Endodermal cell (in vitro differentiated cells): ENCODE measurements around the gene PHF2. TPM values are rescaled to one million over a fixed set of nuclear protein-coding genes. Genes with fewer than 3 reads are reported as not detected.

ENCODE experiments used
- DNase-seq: peaks from one replicate; pipeline ENCODE4 v3.0.0-alpha.2; 2017
- H3K27ac ChIP-seq: 2 replicates; pipeline ENCODE4 v1.5.1; 2013; ENCODE audit warnings: mild to moderate bottlenecking, low read depth, low read length, moderate library complexity
- H3K27me3 ChIP-seq: 2 replicates; pipeline ENCODE4 v1.6.1; 2013; ENCODE audit warnings: mild to moderate bottlenecking, low read length, moderate library complexity; ENCODE audit not compliant: insufficient read depth, control insufficient read depth, poor library complexity, severe bottlenecking
- H3K36me3 ChIP-seq: 2 replicates; pipeline ENCODE4 v1.7.0; 2013; ENCODE audit warnings: mild to moderate bottlenecking, low read length, moderate library complexity; ENCODE audit not compliant: control insufficient read depth, insufficient read depth
- H3K4me1 ChIP-seq: one replicate; pipeline ENCODE4 v1.7.0; 2013; ENCODE audit warnings: low read length; ENCODE audit not compliant: control insufficient read depth, insufficient read depth
- H3K4me3 ChIP-seq: 2 replicates; pipeline ENCODE4 v1.5.1; 2013; ENCODE audit warnings: mild to moderate bottlenecking, low read length, moderate library complexity
- H3K9ac ChIP-seq: 2 replicates; pipeline ENCODE4 v1.6.1; 2013; ENCODE audit warnings: mild to moderate bottlenecking, low read length, moderate library complexity; ENCODE audit not compliant: poor library complexity, severe bottlenecking; ENCODE audit errors: extremely low read depth
- H3K9me3 ChIP-seq: 2 replicates; pipeline ENCODE4 v1.6.1; 2013; ENCODE audit warnings: mild to moderate bottlenecking, low read length, moderate library complexity; ENCODE audit not compliant: control insufficient read depth
- H3K27ac Mint-ChIP-seq: 2 replicates; pipeline ENCODE4 v1.8.0; 2020; ENCODE audit warnings: mixed read lengths
- H3K27me3 Mint-ChIP-seq: 2 replicates; pipeline ENCODE4 v1.8.0; 2021; ENCODE audit warnings: mild to moderate bottlenecking, mixed read lengths; ENCODE audit not compliant: insufficient read depth
- H3K36me3 Mint-ChIP-seq: 2 replicates; pipeline ENCODE4 v1.8.0; 2020; ENCODE audit warnings: low read depth, mixed read lengths
- H3K4me1 Mint-ChIP-seq: 2 replicates; pipeline ENCODE4 v1.8.0; 2020; ENCODE audit warnings: mixed read lengths
- H3K4me3 Mint-ChIP-seq: 2 replicates; pipeline ENCODE4 v1.8.0; 2020; ENCODE audit warnings: mild to moderate bottlenecking, moderate library complexity, mixed read lengths
- H3K9me3 Mint-ChIP-seq: 2 replicates; pipeline ENCODE4 v1.8.0; 2020; ENCODE audit warnings: mild to moderate bottlenecking, mixed read lengths
- WGBS, 2 experiments: methylation state at CpG; one replicate each; pipeline versions ENCODE4 v1.1.5 to v1.1.7; 2013; ENCODE audit warnings: missing lambda C conversion rate in 2 of 2, mixed read lengths in 1 of 2; ENCODE audit not compliant: insufficient coverage in 1 of 2, insufficient read length in 1 of 2; 5-methylcytosine and 5-hydroxymethylcytosine counted together
- total RNA-seq, 2 donors: library from RNA; stranded (reverse); fragmentation: NEBNext Ultra II Directional in 1 of 2; extraction: Animal tissue kit (Norgen Biotek cat#: 25700) in 1 of 2; gene quantifications; 2 replicates in 1 of 2; 3 replicates in 1 of 2; pipeline ENCODE4 v1.2.1, GENCODE V29; 2021
- TF ChIP-seq, protein P1 (sequence below): fragments of 200-600 bp; sonication (generic); conservative IDR thresholded peaks from 2 replicates; pipeline ENCODE4 v1.5.0; 2021; ENCODE audit warnings: antibody characterized with exemption, mild to moderate bottlenecking

Gene PHF2
- total RNA-seq, 2 donors from 2014 or later: 17.1 to 20.2 TPM

DNA sequence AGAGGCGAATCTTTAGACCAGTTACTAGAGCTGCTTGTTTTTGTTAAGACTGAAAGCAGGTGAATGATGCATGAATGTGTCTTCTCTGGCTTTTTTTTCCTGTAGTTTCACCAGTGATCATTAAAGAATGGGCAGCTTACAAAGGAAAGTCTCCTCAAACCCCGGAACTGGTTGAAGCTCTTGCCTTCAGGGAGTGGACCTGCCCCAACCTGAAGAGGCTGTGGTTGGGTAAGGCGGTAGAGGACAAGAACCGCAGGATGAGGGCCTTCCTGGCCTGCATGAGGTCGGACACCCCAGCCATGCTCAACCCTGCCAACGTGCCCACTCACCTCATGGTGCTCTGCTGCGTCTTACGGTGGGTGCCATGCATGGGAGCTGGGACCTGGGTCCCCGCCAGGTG, 33.3 kb upstream of the PHF2 start:
- H3K9me3 ChIP-seq: no peaks in the 10 kb centered on the region
- H3K9ac ChIP-seq: no peak overlapping the region
- H3K27me3 Mint-ChIP-seq: no peaks in the 10 kb centered on the region
- H3K27ac ChIP-seq: no peak overlapping the region
- H3K36me3 Mint-ChIP-seq: peaks cover 45% of the 10 kb centered on the region
- WGBS, 2 experiments: 96 to 100% methylated on average over 3 to 9 of the region's 9 CpGs
- H3K27me3 ChIP-seq: no peaks in the 10 kb centered on the region
- H3K4me1 ChIP-seq: no peaks in the 10 kb centered on the region
- peaks cover 78% of the 10 kb centered on the region for H3K36me3 ChIP-seq
- H3K4me1 Mint-ChIP-seq: no peaks in the 10 kb centered on the region
- no peak overlapping the region for H3K4me3 Mint-ChIP-seq
- H3K4me3 ChIP-seq: no peak overlapping the region
- H3K9me3 Mint-ChIP-seq: no peaks in the 10 kb centered on the region
- TF ChIP-seq, protein P1, sequence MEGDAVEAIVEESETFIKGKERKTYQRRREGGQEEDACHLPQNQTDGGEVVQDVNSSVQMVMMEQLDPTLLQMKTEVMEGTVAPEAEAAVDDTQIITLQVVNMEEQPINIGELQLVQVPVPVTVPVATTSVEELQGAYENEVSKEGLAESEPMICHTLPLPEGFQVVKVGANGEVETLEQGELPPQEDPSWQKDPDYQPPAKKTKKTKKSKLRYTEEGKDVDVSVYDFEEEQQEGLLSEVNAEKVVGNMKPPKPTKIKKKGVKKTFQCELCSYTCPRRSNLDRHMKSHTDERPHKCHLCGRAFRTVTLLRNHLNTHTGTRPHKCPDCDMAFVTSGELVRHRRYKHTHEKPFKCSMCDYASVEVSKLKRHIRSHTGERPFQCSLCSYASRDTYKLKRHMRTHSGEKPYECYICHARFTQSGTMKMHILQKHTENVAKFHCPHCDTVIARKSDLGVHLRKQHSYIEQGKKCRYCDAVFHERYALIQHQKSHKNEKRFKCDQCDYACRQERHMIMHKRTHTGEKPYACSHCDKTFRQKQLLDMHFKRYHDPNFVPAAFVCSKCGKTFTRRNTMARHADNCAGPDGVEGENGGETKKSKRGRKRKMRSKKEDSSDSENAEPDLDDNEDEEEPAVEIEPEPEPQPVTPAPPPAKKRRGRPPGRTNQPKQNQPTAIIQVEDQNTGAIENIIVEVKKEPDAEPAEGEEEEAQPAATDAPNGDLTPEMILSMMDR: no peak
- no peak for DNase-seq
- no peak overlapping the region for H3K27ac Mint-ChIP-seq

GRCh38 chr9:93546356-93546755, 30.0 kb upstream of the PHF2 start:
- no peak overlapping the region for H3K4me3 Mint-ChIP-seq
- WGBS, 2 experiments: 89 to 94% methylated on average over 8 to 11 of the region's 11 CpGs
- no peak for DNase-seq
- H3K9me3 ChIP-seq: no peaks in the 10 kb centered on the region
- no peaks in the 10 kb centered on the region for H3K4me1 ChIP-seq
- H3K36me3 Mint-ChIP-seq: peaks cover 39% of the 10 kb centered on the region
- no peaks in the 10 kb centered on the region for H3K27me3 Mint-ChIP-seq
- H3K27ac Mint-ChIP-seq: no peak overlapping the region
- H3K27ac ChIP-seq: no peak overlapping the region
- H3K9ac ChIP-seq: no peak overlapping the region
- H3K36me3 ChIP-seq: peaks cover 77% of the 10 kb centered on the region
- no peaks in the 10 kb centered on the region for H3K4me1 Mint-ChIP-seq
- TF ChIP-seq, protein P1: no peak
- H3K27me3 ChIP-seq: no peaks in the 10 kb centered on the region
- H3K9me3 Mint-ChIP-seq: no peaks in the 10 kb centered on the region
- no peak overlapping the region for H3K4me3 ChIP-seq

DNA sequence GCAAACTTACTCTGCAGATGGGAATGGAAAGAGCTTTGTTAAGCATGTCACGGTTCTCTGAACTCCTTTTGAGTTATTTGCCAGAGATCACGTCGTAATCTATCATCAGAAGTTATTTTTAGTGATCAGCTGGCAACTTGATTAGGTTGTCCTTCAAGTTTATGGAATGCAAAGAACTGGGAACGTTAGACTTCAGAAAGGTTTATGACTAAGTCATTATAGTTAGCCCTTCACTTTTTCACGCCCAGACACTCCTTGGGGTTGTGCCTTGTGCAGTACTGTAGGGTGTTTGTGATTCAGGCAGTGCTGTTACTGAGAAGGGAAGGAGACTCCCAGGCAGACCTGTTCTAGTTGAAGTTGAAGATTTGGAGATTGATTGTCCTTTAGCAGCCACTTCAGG, 26.8 kb upstream of the PHF2 start:
- Histone ChIP-seq H3K9ac (no peak overlapping the region), H3K4me3 (no peak overlapping the region), H3K36me3 (peaks cover 74% of the 10 kb centered on the region), H3K9me3 (no peaks in the 10 kb centered on the region), H3K27ac (no peak overlapping the region), H3K27me3 (no peaks in the 10 kb centered on the region), H3K4me1 (no peaks in the 10 kb centered on the region)
- TF ChIP-seq, protein P1: no peak
- WGBS, 2 experiments: 93 to 94% methylated on average over 5 of the region's 5 CpGs
- Mint-ChIP-seq H3K27me3 (no peaks in the 10 kb centered on the region), H3K4me1 (no peaks in the 10 kb centered on the region), H3K36me3 (peaks cover 47% of the 10 kb centered on the region), H3K27ac (no peak overlapping the region), H3K4me3 (no peak overlapping the region), H3K9me3 (no peaks in the 10 kb centered on the region)
- DNase-seq: no peak
